ENCODE data around the gene TAF6. TPM values are rescaled to one million over a fixed set of nuclear protein-coding genes. Genes with fewer than 3 reads are reported as not detected.

TAF6 gene
- total RNA-seq, 6 experiments from 2014 or later = 11.1 to 27.2 (median 15.8) TPM

GRCh38 chr7:100166317-100166940 lies 47.3 kb upstream of the TAF6 start:
- TF ChIP-seq POLR2A (IDR thresholded peaks at IDR 0.05) = no peak
- TF ChIP-seq, protein P1, sequence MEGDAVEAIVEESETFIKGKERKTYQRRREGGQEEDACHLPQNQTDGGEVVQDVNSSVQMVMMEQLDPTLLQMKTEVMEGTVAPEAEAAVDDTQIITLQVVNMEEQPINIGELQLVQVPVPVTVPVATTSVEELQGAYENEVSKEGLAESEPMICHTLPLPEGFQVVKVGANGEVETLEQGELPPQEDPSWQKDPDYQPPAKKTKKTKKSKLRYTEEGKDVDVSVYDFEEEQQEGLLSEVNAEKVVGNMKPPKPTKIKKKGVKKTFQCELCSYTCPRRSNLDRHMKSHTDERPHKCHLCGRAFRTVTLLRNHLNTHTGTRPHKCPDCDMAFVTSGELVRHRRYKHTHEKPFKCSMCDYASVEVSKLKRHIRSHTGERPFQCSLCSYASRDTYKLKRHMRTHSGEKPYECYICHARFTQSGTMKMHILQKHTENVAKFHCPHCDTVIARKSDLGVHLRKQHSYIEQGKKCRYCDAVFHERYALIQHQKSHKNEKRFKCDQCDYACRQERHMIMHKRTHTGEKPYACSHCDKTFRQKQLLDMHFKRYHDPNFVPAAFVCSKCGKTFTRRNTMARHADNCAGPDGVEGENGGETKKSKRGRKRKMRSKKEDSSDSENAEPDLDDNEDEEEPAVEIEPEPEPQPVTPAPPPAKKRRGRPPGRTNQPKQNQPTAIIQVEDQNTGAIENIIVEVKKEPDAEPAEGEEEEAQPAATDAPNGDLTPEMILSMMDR (IDR thresholded peaks at IDR 0.05) = no peak
- Histone ChIP-seq H3K9me3 (no peaks in the 10 kb centered on the region), H3K27ac (no peak overlapping the region), H3K4me1 (peaks cover 0 to 5% (median 2%) of the 10 kb centered on the region in 4 donors), H3K27me3 (no peaks in the 10 kb centered on the region), H3K4me3 (no peak overlapping the region), H3K36me3 (no peaks in the 10 kb centered on the region)
- ATAC-seq = no peak
- DNase-seq = no peak
- intact Hi-C loops (cut with DNase I) = no loop called here
- WGBS (ENCODE audit: insufficient coverage, low coverage, low lambda C conversion rate, missing lambda C conversion rate) = 50% methylated on average over 11 of the region's 16 CpGs

DNA sequence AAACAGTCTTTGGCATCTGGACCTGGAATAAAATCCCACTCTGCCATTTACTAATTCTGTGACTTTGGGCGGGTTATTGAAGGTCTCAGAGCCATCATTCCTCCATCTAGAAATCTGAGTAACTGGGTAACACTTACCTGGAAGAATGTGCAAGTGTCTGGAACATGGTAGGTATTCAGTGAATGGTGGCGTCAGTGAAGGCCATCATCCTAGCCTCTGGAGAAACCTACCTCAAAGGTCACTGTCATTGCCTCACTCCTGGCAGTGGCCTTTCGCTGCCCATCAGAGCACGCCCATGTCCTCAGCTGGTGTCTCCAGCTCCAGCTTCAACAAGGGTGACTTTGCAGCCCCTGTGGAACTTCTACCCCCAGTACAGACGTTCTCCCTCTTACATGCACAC lies 44.7 kb upstream of the TAF6 start:
- ATAC-seq (no peak), DNase-seq (no peak)
- Histone ChIP-seq H3K9me3 (no peaks in the 10 kb centered on the region), H3K27ac (no peak overlapping the region), H3K27me3 (no peaks in the 10 kb centered on the region), H3K36me3 (no peaks in the 10 kb centered on the region), H3K4me3 (no peak overlapping the region), H3K4me1 (no peaks in the 10 kb centered on the region)
- intact Hi-C loops (cut with DNase I) = no loop called here
- 100% methylated on average over 1 of the region's 5 CpGs for WGBS (ENCODE audit: insufficient coverage, low coverage, low lambda C conversion rate, missing lambda C conversion rate)
- no peak for TF ChIP-seq POLR2A (IDR thresholded peaks at IDR 0.05)
- TF ChIP-seq, protein P1 (IDR thresholded peaks at IDR 0.05) = no peak

DNA sequence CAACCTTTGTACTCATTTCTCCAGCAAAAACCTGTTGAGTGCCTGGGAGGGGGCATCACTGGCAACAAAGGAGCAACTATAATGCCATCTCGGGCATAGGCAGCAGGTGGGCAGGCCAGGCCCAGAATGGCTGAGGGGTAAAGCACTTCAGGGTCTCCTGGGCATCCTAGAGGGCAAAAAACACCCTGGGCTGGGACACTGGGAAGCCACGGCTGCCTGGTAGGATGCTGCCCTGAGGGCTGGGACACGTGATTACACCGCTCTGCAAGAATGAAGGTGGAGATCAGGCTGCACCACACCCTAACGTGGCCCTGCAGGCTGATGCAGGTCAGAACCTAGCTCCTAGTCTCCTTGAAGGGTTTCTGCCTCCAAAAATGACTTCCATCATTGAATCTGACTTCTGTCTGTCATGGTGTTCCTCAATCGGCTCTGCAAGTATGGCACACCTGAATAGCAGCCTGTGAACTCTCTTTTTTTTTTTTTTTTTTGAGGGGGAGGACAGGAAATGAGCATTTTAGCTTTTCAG lies 43.9 kb upstream of the TAF6 start:
- H3K27ac ChIP-seq = no peak overlapping the region
- no peak for TF ChIP-seq POLR2A (IDR thresholded peaks at IDR 0.05)
- TF ChIP-seq, protein P1 (IDR thresholded peaks at IDR 0.05) = no peak
- ATAC-seq = no peak
- no peak for DNase-seq
- H3K36me3 ChIP-seq = no peaks in the 10 kb centered on the region
- 56% methylated on average over 5 of the region's 6 CpGs for WGBS (ENCODE audit: insufficient coverage, low coverage, low lambda C conversion rate, missing lambda C conversion rate)
- no peak overlapping the region for H3K4me3 ChIP-seq
- intact Hi-C loops (cut with DNase I) = no loop called here
- H3K27me3 ChIP-seq = no peaks in the 10 kb centered on the region
- H3K9me3 ChIP-seq = no peaks in the 10 kb centered on the region
- no peaks in the 10 kb centered on the region for H3K4me1 ChIP-seq

DNA sequence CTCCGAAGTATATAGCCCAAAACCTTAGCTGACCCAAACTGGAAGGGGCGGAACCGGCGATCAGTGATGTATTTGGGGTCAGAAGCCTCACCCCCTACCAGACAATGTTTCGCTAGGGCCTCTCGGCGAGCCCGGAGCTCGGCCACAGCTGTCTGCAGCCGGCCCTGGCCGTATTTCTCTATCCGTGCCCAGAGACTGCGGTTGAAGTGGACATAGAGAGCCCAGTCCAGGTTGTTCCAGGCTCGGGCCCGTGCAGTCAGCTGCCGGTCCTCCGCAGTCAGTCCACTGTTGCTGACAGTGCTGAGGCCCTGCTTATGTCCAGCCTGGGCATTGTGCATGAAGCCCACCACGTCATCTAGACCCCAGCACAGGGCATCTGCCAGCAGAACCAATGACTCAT lies 40.9 kb upstream of the TAF6 start:
- Histone ChIP-seq H3K27ac (no peak overlapping the region), H3K36me3 (peaks cover 0 to 12% (median 4%) of the 10 kb centered on the region in 4 donors), H3K4me3 (no peak overlapping the region), H3K9me3 (no peaks in the 10 kb centered on the region), H3K27me3 (no peaks in the 10 kb centered on the region), H3K4me1 (peaks cover 0 to 6% (median 0%) of the 10 kb centered on the region in 4 donors)
- WGBS (ENCODE audit: insufficient coverage, low coverage, low lambda C conversion rate, missing lambda C conversion rate) = 91% methylated on average over 7 of the region's 18 CpGs
- no peak for DNase-seq
- intact Hi-C loops (cut with DNase I) = no loop called here
- no peak for ATAC-seq
- TF ChIP-seq, protein P1 (IDR thresholded peaks at IDR 0.05) = no peak
- no peak for TF ChIP-seq POLR2A (IDR thresholded peaks at IDR 0.05)
